ENCODE data around the gene VAV3.

Gene VAV3

DNA sequence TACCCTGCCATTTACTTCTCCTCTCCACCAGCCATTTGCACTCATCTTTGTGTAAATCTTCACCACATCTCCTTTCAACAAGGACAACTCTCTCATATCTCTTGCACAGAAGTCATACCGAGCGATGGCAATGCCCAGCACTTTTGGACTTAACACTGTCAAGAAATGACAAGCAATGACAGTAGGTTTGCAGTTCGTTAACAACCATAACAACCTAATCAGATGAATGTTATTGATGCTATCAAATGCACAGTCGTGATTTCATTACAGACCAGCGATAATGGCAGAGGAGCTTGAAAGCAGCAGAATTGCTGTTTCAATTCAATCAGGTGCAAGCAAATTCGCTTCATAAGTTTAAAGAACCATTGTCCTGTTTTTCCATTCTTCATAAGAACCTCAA, 390.9 kb downstream of the VAV3 start:
- in situ Hi-C loops (cut with HindIII; ENCODE audit: low pct_ligation_motif_present, low sequenced_read_pairs): no loop called here
- H3K27ac ChIP-seq: no peak overlapping the region
- H3K4me3 ChIP-seq (ENCODE audit: low read depth, low read length): no peak overlapping the region
- no peak for DNase-seq
- no peaks in the 10 kb centered on the region for H3K36me3 ChIP-seq (replicated peaks)
- no peak for TF ChIP-seq CTCF (IDR thresholded peaks at IDR 0.05; ENCODE audit: low read depth, low read length, missing control alignments)
- no peaks in the 10 kb centered on the region for H3K27me3 ChIP-seq (replicated peaks)

GRCh38 chr1:107572674-107573211, 392.2 kb downstream of the VAV3 start:
- in situ Hi-C loops (cut with HindIII; ENCODE audit: low pct_ligation_motif_present, low sequenced_read_pairs): no loop called here
- no peak overlapping the region for H3K4me3 ChIP-seq (ENCODE audit: low read depth, low read length)
- DNase-seq: no peak
- no peaks in the 10 kb centered on the region for H3K27me3 ChIP-seq (replicated peaks)
- H3K36me3 ChIP-seq (replicated peaks): no peaks in the 10 kb centered on the region
- no peak overlapping the region for H3K27ac ChIP-seq
- TF ChIP-seq CTCF (IDR thresholded peaks at IDR 0.05; ENCODE audit: low read depth, low read length, missing control alignments): no peak

DNA sequence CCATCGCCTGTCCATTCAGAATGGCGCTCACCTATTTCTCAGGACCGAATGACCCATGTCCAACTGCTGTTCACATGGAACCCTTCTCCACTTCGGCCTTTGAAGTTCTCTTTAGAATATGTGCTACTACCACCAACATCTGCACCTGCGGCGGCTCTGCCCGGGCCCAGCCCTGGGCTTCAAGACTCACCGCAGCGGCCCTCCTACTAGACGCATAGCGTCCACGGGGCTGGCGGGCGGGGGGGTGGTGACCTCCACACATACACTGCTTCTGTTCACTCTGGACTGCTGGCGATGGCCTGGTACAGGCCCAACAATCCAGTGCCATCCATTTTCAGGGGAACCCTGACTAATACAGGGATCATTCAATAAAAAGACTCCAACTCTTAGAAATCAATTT, 394.2 kb downstream of the VAV3 start:
- H3K27me3 ChIP-seq (replicated peaks): no peaks in the 10 kb centered on the region
- TF ChIP-seq CTCF (IDR thresholded peaks at IDR 0.05; ENCODE audit: low read depth, low read length, missing control alignments): no peak
- H3K36me3 ChIP-seq (replicated peaks): no peaks in the 10 kb centered on the region
- DNase-seq: no peak
- no peak overlapping the region for H3K4me3 ChIP-seq (ENCODE audit: low read depth, low read length)
- H3K27ac ChIP-seq: no peak overlapping the region
- in situ Hi-C loops (cut with HindIII; ENCODE audit: low pct_ligation_motif_present, low sequenced_read_pairs): no loop called here

GRCh38 chr1:107563441-107563840, 401.5 kb downstream of the VAV3 start:
- in situ Hi-C loops (cut with HindIII; ENCODE audit: low pct_ligation_motif_present, low sequenced_read_pairs): no loop called here
- no peak overlapping the region for H3K27ac ChIP-seq
- H3K36me3 ChIP-seq (replicated peaks): no peaks in the 10 kb centered on the region
- H3K4me3 ChIP-seq (ENCODE audit: low read depth, low read length): no peak overlapping the region
- no peaks in the 10 kb centered on the region for H3K27me3 ChIP-seq (replicated peaks)
- no peak for TF ChIP-seq CTCF (IDR thresholded peaks at IDR 0.05; ENCODE audit: low read depth, low read length, missing control alignments)
- no peak for DNase-seq

DNA sequence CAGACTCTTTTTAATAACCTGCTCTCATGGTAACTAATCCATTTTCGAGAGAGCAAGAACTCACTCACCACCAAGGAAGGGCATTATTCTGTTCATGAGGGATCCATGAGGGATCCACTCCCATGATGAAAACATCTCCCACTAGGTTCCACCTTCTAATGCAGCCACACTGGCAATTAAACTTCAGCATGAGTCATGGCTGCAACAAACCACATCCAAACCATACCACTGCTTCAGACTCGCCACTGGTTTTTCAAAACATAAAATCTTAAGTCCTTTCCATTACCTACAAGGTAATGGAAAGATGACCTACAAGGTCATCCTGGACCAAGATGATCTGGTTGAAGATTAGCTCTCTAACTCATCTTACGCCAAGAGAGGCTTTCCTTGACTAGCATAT, 405.1 kb downstream of the VAV3 start:
- Histone ChIP-seq H3K27ac (no peak overlapping the region), H3K36me3 (replicated peaks) (no peaks in the 10 kb centered on the region), H3K4me3 (ENCODE audit: low read depth, low read length) (no peak overlapping the region), H3K27me3 (replicated peaks) (no peaks in the 10 kb centered on the region)
- in situ Hi-C loops (cut with HindIII; ENCODE audit: low pct_ligation_motif_present, low sequenced_read_pairs): no loop called here
- no peak for DNase-seq
- TF ChIP-seq CTCF (IDR thresholded peaks at IDR 0.05; ENCODE audit: low read depth, low read length, missing control alignments): no peak

DNA sequence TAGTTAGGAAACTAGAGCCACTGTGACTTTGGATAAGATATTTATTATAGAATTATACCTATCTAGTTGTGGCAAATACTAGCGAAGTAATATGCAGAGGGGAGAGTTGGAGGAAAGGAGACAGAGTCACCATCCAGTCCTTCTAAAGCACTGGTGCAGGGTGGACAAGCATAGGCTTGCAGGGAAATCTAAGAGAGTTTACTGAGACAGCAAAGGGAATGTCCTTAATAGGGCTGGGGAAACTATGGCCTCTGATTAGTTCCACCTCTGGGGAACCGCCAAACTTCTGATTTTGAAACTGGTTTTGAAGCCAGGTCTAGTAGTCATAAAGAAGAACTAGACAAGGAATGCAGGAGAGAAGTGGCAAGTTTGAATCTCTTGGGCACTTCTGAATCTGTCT, 407.9 kb downstream of the VAV3 start:
- in situ Hi-C loops (cut with HindIII; ENCODE audit: low pct_ligation_motif_present, low sequenced_read_pairs): no loop called here
- Histone ChIP-seq H3K4me3 (ENCODE audit: low read depth, low read length) (no peak overlapping the region), H3K27ac (no peak overlapping the region), H3K27me3 (replicated peaks) (no peaks in the 10 kb centered on the region), H3K36me3 (replicated peaks) (no peaks in the 10 kb centered on the region)
- DNase-seq: no peak
- no peak for TF ChIP-seq CTCF (IDR thresholded peaks at IDR 0.05; ENCODE audit: low read depth, low read length, missing control alignments)
